GM18526 (cell line): Measurements from ENCODE around the gene CTNNA3.

Source experiments
- POLR2A ChIP-seq: IDR thresholded peaks from 3 replicates; pipeline ENCODE4 v1.6.1; 2011; ENCODE audit not compliant: insufficient read length; ENCODE audit errors: extremely low read depth

Gene CTNNA3

DNA sequence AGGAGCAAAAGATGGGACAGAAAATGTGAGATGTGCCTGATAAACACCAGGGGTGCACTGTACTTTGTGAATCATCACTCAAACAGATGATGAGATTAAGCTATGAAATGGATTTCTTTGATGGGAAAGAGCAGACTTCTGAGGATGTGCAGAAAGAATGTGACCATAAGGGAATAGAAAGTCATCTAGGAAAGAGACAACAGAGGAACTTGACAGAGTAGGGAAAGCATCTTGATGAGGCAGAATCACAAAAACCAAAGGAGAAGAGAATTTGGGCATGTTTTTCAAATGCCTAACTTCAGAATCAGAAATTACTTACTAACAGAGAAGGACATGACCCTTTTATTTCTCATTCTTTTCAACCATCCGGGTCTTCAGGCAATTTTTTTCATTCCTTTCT is 852.6 kb downstream of the CTNNA3 start:
- no peak for TF ChIP-seq POLR2A

DNA sequence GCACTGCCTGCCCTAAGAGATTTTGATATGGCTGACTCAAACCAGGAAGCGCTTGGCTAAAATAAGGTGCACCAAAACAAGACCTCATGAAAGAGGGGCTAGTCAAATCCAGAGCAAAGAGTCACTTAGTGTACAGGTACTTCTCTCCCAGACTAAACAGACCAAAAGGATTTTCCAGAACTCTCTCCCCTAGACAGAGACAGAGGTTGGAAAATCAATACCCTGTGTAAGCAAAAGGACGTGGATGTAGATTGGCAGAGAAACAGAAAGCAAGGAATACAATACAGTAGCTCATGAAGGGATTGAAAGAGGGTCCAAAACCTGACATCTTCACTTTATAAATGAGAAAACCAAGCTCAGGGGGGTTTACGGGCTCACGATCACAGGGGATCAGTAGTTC is 853.1 kb downstream of the CTNNA3 start:
- no peak for TF ChIP-seq POLR2A

DNA sequence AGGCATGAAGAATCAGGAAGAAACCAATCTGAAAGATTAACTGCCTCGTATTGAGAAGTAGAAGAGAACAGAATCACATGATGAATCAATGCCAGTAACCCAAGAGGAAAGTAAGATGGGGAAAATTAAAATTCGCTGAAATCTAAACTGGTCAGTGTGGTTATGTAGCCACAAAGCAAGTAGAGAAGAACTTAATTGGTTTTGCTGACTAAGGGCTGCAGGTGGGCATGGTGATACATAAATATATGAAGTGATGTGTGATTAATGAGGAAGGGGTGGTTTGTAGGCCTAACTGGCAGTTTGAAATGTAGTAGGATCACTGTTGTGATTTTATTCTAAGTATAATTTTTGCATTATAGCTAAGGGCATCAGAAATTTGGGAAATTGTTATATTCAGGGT is 853.6 kb downstream of the CTNNA3 start:
- TF ChIP-seq POLR2A: no peak

DNA sequence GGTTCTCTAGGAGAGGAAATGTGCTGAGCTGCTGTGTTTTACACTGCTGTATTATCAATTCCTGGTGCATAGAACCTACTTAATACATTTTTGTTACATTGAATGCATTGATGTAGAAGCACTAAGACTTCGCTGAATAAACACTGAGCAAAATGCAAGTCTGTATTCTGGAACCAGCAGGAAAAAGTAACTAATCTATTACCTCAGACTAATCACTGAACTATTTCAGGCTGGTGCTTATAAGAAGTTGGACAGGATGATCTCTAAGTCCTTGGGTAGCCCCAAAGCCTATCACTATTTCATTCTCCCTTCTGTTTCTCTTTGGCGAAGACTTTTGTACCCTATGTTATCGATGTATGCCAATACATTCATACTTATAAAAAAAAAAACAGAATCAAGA is 857.3 kb downstream of the CTNNA3 start:
- no peak for TF ChIP-seq POLR2A

DNA sequence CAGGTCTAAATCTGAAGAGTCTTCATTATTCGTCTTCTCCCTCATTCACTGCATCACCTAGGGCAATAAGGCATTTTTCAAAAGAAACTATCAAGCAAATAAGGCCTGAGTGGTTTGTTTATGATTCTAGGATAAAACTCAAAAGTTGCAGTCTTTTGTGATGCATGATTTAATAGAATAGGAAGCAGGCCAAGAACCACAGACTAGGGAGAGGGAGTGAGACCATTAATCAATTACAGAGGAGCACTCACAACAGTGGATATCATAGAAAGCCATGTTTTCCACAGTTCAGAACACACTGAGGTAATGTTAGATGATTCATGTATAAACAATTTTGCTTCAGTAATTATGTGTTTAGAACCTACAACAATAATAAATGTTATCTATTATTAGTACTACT is 858.0 kb downstream of the CTNNA3 start:
- TF ChIP-seq POLR2A: no peak

DNA sequence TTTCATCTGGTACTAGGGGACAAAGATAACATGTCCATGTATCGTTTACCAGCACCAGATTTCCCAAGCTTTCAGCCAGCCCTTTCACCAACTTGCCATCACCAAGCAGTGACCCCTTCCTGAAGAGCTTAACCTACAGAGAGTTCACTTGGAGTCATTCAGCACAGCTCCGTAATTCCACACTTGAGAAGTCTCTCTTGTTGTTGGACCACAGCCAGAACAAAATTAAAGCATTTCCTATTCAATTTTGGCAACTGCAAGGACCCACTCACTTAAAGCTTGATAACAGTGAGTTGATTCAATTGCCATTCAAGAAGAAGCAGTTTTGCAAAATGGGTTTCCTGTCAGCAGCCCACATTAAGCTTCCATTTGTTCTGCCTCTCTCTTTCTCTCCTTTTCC is 858.7 kb downstream of the CTNNA3 start:
- no peak for TF ChIP-seq POLR2A

DNA sequence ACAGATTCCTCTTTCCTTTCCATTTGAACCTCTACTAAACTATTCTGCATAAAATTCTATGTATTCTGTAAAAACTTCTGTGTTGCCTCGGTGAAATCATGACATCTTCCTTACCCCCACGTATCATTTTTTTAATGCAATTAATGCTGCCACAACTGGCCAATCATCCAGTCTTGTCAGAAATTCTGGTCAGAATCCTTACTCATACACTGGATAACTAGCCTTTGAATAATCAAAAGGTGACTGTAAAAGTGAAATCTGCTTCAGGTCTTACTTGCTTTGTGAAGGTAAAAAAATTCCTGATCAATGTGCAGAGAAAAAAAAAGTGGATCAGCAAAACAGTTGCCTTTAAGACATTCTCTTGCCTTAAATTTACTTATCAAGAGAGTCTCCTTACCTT is 859.2 kb downstream of the CTNNA3 start:
- TF ChIP-seq POLR2A: no peak

DNA sequence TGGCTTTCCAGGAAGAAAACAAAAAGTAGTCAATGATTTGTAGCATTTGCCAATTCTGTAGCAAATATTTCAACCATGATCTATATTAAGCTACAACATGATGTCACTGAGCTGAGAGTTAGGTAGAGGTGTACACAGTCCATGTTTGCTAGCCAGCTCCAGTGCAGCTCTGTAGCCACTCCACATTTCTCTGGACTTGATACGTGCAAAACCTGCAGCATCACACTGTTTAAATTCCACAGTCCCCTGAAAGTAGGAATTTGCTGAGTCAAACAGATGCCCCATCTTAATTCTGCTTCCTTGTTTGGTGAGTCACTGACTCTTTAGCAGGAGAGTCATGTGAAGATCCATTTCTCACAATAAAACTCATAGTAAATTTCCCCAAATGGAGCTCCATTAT is 859.9 kb downstream of the CTNNA3 start:
- TF ChIP-seq POLR2A: no peak

DNA sequence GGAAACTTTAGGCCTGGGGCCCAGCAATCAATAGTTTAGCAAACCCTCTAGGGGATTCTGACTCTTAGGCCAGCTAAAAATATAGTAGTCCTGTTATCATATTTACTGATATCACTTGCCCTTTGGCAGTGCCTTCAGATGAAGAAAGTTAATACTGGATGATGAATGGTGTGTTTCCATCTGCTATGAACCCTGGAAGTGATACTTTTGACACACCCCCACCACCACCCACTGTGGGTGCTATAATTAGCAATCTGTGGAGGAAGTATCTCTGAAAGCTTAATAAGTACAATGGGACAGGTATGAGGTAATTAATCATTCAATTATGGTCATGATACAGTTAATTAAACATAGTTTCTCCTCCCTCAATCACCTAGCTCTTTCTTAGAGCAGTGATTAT is 860.6 kb downstream of the CTNNA3 start:
- TF ChIP-seq POLR2A: no peak

DNA sequence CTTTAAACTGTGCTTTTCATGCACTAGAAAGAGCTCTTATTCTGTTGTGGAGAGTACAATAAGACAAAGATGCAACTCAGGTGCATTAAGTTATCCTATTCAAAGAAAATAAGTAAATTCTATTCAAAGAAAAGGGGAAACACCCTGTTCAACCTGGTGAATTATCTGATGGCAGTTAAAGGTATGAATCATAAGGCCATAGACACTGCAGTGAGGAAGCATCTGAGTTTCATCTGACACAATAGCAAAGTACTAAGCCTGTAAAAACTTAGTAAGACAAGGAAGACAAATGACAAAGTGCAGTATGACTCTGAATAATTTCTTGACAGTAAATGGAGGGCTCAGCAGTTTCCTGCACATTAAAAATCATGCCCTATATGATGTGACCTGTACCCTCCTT is 861.2 kb downstream of the CTNNA3 start:
- TF ChIP-seq POLR2A: no peak

DNA sequence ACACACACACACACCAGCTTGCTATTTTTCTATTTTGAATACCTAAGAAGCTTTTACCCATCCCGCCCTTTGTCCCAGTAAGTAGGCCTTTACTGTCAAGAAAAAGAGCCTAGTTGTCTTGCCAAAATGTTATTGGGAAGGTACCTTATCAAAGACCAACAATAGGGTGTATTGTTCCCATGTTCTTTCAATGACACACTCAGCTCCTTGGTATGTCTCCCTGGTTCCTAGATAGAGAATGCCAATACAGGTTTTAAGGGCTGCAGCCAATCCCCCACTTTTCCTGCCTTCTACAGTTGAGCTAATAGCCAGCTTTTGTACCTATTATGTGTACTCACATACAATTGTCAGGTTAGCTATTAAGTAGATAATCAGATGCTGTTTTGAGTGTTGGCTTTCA is 862.1 kb downstream of the CTNNA3 start:
- TF ChIP-seq POLR2A: no peak

DNA sequence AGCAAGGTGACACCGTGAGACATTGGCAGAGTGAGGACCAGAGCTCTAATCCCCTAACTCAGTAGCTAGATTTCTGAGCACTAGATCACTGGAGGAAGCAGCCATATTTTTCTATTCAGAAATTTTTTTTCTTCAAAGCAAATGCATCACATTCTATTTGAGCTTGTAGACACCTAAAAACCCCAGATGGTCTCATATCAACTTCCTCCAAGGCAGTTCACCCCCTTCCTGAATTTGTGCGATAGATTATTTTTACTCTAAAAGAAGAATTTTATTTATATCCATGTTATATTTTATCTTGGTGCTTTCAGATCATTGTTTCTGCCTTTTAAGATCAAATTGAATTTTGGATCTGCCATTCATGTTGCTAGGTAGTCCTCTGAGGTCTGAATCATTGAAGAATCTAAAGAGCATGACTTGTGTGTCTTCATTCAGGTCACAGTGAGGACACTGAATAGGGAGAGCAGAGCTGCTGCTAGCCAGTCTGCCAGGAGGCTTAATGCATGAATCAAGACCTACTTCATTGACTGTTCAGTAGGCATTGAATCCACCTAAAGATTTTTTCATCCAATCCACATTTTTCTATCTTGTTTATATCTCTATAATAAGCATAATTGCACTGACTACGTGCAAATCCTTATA is 863.1 kb downstream of the CTNNA3 start:
- no peak for TF ChIP-seq POLR2A

DNA sequence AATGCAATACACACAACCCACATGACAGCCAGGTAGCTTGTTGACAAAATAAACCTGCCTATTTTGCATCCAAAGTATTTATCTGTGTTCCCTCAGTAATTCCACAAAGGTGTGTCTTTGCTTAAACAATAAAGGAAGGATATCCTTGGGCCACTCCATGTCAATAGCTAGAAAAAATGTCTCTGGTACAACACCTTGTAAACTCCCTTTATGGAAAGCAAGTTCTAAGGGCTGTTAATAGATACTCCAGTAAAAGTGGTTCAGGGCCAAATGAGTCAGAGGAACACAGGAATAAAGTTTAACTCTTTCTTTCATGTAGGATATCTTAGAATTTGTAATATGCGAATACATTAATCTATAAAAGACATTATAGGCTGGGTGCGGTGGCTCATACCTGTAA is 867.0 kb downstream of the CTNNA3 start:
- TF ChIP-seq POLR2A: no peak

DNA sequence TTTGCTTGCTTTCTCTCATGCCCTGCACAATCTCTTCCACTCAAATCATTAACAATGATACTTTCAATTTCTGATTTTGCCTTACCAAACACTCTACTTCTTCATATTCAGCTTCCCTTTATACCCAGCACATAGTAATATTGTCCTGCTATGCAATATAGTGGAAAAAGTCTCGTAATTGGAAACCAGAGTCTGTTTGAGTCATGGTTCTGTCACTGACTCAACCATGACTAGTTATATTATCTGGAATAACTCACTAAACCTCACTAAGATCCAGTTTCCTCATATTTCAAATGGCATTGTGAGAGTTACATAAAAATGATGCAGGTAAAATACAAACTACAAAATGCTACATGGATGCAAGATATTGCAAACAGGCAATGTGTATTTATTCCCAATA is 868.6 kb downstream of the CTNNA3 start:
- TF ChIP-seq POLR2A: no peak

DNA sequence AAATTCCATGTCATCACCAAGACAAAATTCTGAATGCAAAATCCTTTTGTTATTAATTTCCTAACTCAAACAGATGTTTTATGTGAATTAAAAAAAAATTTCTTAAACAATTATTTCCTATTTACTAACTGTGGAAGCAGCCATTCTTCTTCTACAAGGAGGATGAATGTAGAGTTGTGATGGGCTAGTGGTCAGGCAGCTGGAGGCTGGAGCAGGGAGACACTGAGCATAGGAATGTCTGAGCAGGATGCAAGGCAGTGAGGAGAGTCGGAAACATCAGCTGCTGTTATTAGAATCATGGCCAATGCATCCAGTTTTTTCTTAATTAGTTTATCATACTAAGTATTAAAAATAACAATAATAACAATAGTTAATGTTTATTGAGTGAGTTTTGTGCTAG is 872.7 kb downstream of the CTNNA3 start:
- TF ChIP-seq POLR2A: no peak

DNA sequence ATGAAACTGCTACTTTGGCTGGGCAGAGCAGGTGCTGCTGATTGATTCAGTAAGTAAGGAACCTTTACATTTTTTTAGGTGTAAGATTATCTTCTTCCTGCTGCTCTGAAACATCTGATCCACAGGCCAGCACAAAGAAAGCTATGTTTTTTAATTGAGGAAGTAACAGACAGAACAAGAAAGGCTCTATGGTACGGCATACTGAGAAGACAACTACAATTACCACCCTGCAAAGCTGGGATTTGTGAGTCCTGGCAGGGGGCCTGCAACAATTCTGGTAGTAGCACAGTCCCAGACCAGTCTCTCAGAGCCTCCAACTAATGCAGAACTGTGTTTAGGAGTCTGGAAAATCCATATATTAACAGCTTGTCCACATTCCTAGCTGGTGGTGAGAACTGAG is 873.2 kb downstream of the CTNNA3 start:
- no peak for TF ChIP-seq POLR2A

DNA sequence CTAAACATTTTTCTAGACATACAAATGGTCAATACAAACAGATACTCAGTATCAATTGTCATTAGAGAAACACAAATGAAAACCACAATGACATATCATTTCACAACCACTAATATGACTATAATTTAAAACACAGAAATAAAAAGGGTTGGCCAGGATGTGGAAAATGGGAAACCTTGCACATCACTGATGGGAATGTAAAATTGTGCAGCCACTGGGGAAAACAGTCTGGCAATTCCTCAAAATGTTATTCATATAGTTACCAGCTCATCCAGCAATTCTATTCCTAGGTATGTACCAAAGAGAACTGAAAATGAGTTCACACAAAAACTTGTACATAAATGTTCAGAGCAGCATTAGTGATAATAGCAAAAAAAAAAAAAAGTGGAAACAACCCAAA is 876.3 kb downstream of the CTNNA3 start:
- no peak for TF ChIP-seq POLR2A

DNA sequence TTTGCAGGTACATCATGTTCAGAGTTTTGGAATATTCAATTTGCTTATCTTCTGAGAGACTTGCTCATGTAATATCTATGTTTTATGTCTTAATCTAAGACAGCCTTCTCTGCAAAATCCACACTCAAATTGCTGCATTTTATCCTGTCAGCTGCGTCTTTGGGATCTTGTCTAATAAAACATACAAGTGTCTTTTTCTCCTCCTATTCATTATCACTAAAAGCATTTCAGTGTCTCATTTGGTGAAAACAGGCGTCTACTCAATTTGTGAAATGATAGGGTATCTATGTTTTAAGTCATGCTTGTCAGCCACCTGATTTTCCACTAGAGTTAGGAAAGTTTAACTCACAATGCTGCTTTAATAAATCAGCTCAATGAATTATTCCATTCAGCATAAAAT is 882.9 kb downstream of the CTNNA3 start:
- no peak for TF ChIP-seq POLR2A

DNA sequence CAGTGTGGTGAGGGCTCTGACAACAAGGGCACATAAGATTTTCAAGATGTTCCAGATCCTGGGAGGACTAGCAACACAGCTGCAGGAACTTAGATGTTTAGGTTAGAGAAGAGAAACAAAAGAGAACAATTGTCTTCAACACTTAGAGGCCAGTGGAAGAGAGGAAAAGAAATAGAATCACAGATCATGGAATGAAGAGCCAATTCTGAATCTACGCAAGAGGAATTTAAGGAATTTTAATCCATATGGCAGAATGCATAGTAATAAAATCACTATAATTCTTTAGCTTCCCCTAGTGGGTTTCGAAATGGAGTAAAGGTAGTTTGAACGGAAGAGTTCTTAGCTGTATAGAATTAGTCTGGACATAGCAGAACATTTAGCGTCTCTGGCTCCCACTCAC is 884.8 kb downstream of the CTNNA3 start:
- no peak for TF ChIP-seq POLR2A

DNA sequence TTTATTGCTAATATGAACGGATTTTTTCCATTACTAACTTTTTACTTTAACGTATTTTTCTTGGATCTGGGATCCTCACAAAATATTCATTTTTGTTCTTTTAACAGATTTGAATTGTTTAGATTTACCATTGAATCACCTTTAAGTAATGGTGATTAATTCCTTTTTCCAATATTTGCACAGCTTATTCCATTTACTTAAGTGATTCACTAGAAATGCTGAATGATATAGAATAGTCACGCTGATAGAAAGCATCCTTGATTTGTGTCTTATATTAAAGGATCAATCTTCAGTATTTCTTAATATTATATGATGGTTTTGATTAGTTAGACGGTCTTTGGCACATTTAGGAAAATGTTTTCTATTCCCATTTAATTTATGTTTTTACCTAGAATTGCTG is 886.6 kb downstream of the CTNNA3 start:
- TF ChIP-seq POLR2A: no peak
